OCI-LY1 (cell line): Measurements from ENCODE around the gene CADM1.

Experiments
- EZH2 ChIP-seq: fragments of 200-600 bp; sonication (generic), shearing (Covaris generic); IDR thresholded peaks from 2 replicates; pipeline ENCODE4 v1.8.0; 2017; ENCODE audit warnings: borderline replicate concordance, mixed run types, mild to moderate bottlenecking, antibody characterized with exemption, low read length, moderate library complexity, mixed read lengths
- TF ChIP-seq, protein P1 (sequence below): fragments of 200-600 bp; sonication (generic), shearing (Covaris generic); IDR thresholded peaks from 2 replicates; pipeline ENCODE4 v1.5.1; 2017; ENCODE audit warnings: mild to moderate bottlenecking, antibody characterized with exemption, low read length, moderate library complexity, mixed read lengths

DNA sequence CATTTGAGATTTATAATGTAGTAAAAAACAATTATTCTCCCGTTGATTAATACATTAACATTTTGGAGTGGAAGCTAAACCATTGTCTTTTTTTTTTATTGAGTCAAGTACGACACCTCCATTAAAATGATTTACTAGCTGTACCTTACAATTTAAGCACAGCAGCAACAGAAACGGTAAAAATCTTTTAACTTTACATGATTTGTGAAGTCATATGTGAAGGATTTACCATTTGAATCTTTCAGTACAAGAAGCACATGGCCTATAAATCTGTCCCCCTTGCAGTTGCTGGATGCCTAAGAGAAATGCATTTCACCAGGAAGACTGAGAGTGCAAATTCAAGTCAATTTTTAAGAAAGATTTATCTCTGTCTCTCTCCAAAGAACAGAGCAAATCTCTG is 324.6 kb downstream of the CADM1 start:
- TF ChIP-seq EZH2: no peak
- TF ChIP-seq, protein P1, sequence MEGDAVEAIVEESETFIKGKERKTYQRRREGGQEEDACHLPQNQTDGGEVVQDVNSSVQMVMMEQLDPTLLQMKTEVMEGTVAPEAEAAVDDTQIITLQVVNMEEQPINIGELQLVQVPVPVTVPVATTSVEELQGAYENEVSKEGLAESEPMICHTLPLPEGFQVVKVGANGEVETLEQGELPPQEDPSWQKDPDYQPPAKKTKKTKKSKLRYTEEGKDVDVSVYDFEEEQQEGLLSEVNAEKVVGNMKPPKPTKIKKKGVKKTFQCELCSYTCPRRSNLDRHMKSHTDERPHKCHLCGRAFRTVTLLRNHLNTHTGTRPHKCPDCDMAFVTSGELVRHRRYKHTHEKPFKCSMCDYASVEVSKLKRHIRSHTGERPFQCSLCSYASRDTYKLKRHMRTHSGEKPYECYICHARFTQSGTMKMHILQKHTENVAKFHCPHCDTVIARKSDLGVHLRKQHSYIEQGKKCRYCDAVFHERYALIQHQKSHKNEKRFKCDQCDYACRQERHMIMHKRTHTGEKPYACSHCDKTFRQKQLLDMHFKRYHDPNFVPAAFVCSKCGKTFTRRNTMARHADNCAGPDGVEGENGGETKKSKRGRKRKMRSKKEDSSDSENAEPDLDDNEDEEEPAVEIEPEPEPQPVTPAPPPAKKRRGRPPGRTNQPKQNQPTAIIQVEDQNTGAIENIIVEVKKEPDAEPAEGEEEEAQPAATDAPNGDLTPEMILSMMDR: no peak
